Activated naive CD8-positive, alpha-beta T cell treated with anti-CD3 and anti-CD28 coated beads, Interleukin-2, amount 10 ng/mL, durations not matched to agents 7 days and 5 days (primary cell): ENCODE results near the gene BCL2L2. TPM values are rescaled to one million over a fixed set of nuclear protein-coding genes. Genes with fewer than 3 reads are reported as not detected.
"Not testable (repeated sequence)": the region's sequence is repeated elsewhere in the genome, so short reads cannot be mapped to it uniquely, and the experiment has no call there.

ENCODE experiments used
- ATAC-seq: fragments of 150-1000 bp; cut with Tn5 transposase; one replicate; pipeline ENCODE4 v1.10.0; 2021; ENCODE audit warnings: low read depth, moderate library complexity
- POLR2A ChIA-PET: fragments of 350-600 bp; sonication (Branson Sonifier 250); formaldehyde crosslinking; loops from one replicate; lab custom pipeline; 2021; ENCODE audit warnings: antibody characterized with exemption; lab: Charles Lee
- DNase-seq: peaks from one replicate; pipeline ENCODE4 v3.0.0; 2021
- H3K27ac Mint-ChIP-seq: one replicate; pipeline ENCODE4 v1.8.0; 2022; ENCODE audit warnings: mild to moderate bottlenecking, mixed read lengths
- H3K27me3 Mint-ChIP-seq: one replicate; pipeline ENCODE4 v1.8.0; 2022; ENCODE audit warnings: mild to moderate bottlenecking, moderate library complexity, mixed read lengths
- H3K36me3 Mint-ChIP-seq: one replicate; pipeline ENCODE4 v1.8.0; 2021; ENCODE audit warnings: mild to moderate bottlenecking, mixed read lengths
- H3K4me1 Mint-ChIP-seq: one replicate; pipeline ENCODE4 v1.8.0; 2021; ENCODE audit warnings: mixed read lengths
- H3K4me3 Mint-ChIP-seq: one replicate; pipeline ENCODE4 v1.8.0; 2022; ENCODE audit warnings: mild to moderate bottlenecking, moderate library complexity, mixed read lengths
- H3K9me3 Mint-ChIP-seq: one replicate; pipeline ENCODE4 v1.8.0; 2021; ENCODE audit warnings: mixed read lengths
- total RNA-seq, 2 experiments: library from RNA; stranded (reverse); gene quantifications; one replicate each; pipeline ENCODE4 v1.2.3, GENCODE V29; 2021

Gene BCL2L2, protein sequence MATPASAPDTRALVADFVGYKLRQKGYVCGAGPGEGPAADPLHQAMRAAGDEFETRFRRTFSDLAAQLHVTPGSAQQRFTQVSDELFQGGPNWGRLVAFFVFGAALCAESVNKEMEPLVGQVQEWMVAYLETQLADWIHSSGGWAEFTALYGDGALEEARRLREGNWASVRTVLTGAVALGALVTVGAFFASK
- 1 to 10 TPM; 3.7 to 5.7 TPM for total RNA-seq

DNA sequence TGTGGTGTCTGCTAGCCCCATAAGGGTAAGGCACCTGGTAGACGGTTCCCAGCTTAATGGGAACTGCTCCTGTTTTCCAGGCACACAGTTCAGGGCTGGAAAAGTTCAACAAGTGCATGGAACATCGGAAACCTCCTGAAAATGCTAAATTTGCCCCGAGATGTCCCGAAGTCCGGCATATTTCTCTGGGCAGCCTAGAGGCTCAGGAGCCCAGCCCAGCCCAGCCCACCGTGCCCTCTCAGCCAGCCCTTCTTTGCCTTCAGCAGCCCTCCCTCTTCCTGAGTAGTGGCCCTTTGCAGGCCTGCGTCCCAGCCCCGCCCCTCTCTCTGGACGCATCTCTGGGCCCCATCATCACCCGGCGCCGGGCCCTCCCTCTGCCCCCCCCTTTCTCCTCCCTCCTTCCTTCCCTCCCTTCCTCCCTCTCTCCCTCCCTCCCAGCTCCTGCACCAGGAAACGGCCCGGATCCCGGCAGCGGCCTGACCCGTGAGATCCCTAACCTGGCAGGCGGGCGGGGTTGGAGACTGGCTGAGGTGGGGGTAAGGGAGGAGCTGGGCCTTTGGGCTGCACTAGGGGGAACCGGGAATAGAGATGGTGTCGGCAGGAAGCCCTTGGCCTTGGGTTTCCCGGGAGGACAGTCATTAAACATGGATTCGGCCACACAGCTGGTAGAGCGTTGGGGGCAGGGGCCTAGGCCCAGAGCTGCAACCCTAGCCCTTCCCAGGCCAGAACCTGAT lies at the start of gene BCL2L2:
TSS of gene BCL2L2 (plus strand) at position 422 of the 734 bp plus-strand sequence. CDS start 935 bp downstream, outside the sequence.
- Mint-ChIP-seq H3K36me3 (peaks cover 2% of the 10 kb centered on the region), H3K27ac (peak within 1 kb of the TSS; percentile 76), H3K9me3 (no peaks in the 10 kb centered on the region), H3K4me3 (peak within 1 kb of the TSS; percentile 80), H3K4me1 (peaks cover 13% of the 10 kb centered on the region), H3K27me3 (peaks cover 14% of the 10 kb centered on the region)
- DNase-seq (peak; percentile 49), ATAC-seq (no peak)
- POLR2A ChIA-PET = interaction anchor here (0.6 to 3.4 kb wide), 2 partner anchors 14 to 434 kb away, joined by 4 to 21 read pairs; partner anchors contain the start of gene PABPN1

DNA sequence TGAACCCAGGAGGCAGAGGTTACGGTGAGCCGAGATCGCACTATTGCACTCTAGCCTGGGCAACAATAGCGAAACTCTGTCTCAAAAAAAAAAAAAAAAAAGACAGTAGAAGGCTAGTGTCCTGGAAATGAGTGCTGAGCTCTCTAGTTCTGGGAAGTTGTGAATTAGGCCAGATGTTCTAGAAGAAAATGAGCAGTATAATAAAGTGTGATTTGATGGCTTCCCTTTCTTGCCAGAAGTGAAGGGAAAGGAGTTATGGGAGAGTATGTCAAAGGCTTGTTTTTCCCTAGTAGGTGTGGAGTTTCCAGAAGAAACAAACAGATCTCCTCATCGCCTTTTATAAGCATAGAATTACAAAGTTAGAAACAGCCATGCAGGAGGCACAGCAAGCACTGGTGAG lies 48.4 kb upstream of the BCL2L2 start:
- peaks cover 46% of the 10 kb centered on the region for H3K27me3 Mint-ChIP-seq
- no peak overlapping the region for H3K4me3 Mint-ChIP-seq
- no peaks in the 10 kb centered on the region for H3K4me1 Mint-ChIP-seq
- no peak overlapping the region for H3K27ac Mint-ChIP-seq
- no peaks in the 10 kb centered on the region for H3K9me3 Mint-ChIP-seq
- POLR2A ChIA-PET = no interaction called here
- H3K36me3 Mint-ChIP-seq = no peaks in the 10 kb centered on the region
- no peak for ATAC-seq
- DNase-seq = no peak

DNA sequence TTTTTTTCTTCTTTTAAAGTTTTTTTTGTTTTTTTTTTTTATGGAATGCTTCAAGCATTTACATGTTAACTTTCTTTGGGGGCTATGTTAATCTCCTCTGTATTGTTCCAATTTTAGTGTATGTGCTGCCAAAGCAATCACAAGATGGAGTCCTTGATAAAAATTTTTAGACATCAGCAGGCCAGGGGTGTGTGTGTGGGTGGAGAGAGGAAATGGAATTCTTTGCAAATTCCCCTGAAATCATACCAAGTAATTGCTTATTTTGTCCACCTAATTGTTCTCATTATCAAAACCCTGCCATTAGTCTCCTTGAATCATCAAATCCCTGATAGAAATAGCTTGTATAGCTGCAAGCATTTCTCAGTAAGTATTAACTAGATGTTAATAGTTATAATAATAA lies 47.2 kb upstream of the BCL2L2 start:
- peaks cover 49% of the 10 kb centered on the region for H3K27me3 Mint-ChIP-seq
- ATAC-seq = no peak
- H3K4me1 Mint-ChIP-seq = no peaks in the 10 kb centered on the region
- no peak overlapping the region for H3K27ac Mint-ChIP-seq
- H3K9me3 Mint-ChIP-seq = no peaks in the 10 kb centered on the region
- no peak for DNase-seq
- H3K36me3 Mint-ChIP-seq = no peaks in the 10 kb centered on the region
- no peak overlapping the region for H3K4me3 Mint-ChIP-seq
- POLR2A ChIA-PET = no interaction called here

DNA sequence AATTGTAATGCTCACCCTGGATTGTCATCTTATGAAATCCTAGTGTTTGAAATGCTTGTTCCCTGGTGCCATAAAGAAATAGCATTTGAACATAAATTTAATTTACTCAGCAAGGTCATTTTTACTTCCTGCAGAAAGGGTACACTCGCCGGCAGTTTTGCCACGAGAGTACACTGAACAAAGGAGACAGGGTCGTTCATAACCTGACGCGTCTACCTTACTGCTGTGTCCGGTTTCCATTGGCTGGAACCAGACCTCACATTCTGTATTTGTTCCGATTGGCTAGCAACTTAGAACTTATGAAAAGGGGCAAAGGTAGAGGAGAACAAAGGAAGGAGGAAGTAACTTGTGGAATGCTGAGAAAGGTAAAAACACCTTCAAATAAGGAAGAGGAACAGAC lies 45.8 kb upstream of the BCL2L2 start:
- H3K4me3 Mint-ChIP-seq, DNase-seq, H3K36me3 Mint-ChIP-seq, H3K9me3 Mint-ChIP-seq, H3K4me1 Mint-ChIP-seq, ATAC-seq, H3K27ac Mint-ChIP-seq, POLR2A ChIA-PET: not testable (repeated sequence)
- H3K27me3 Mint-ChIP-seq = peaks cover 49% of the 10 kb centered on the region

DNA sequence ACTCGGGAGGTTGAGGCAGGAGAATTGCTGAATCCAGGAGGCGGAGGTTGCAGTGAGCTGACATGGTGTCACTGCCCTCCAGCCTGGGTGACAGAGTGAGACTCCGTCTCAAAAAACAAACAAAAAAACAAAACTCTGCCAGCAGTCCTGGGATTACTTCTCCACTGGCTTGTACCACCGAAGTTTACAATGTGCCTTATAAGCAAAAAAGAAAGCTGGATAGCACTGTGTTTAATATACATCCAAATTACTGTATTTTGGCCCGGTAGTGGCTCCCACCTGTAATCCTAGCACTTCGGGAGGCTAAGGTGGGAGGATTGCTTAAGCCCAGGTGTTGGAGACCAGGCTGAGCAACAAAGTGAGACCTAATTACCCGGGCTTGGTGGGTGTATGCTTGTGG lies 37.4 kb upstream of the BCL2L2 start:
- no peaks in the 10 kb centered on the region for H3K36me3 Mint-ChIP-seq
- no peak overlapping the region for H3K4me3 Mint-ChIP-seq
- DNase-seq (no peak), ATAC-seq (no peak)
- H3K4me1 Mint-ChIP-seq = no peaks in the 10 kb centered on the region
- H3K27me3 Mint-ChIP-seq = peaks cover 10% of the 10 kb centered on the region
- no peaks in the 10 kb centered on the region for H3K9me3 Mint-ChIP-seq
- H3K27ac Mint-ChIP-seq = no peak overlapping the region
- POLR2A ChIA-PET = no interaction called here

DNA sequence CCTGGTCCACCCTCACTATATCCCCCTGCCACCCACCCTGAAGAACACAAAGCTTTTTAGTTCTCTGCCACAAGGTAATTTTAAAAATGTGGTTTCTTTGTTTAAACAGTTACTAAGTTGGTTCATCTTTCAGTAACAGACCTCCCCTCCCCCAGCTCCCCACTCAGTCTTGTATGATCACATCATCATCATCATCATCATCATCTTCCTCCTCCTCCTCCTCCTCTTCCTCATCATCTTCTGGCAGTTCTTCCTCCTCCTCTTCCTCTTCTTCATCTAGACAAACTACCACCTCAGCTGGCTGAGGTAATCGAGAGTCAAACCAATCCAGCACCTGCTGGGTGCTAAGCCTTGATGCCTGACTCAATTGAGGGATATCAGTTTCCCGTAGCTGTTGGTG lies 31.2 kb upstream of the BCL2L2 start:
- H3K36me3 Mint-ChIP-seq = peaks cover 3% of the 10 kb centered on the region
- H3K4me3 Mint-ChIP-seq = no peak overlapping the region
- H3K27ac Mint-ChIP-seq = no peak overlapping the region
- H3K27me3 Mint-ChIP-seq = no peaks in the 10 kb centered on the region
- POLR2A ChIA-PET = no interaction called here
- no peak for DNase-seq
- no peaks in the 10 kb centered on the region for H3K9me3 Mint-ChIP-seq
- no peak for ATAC-seq
- peaks cover 3% of the 10 kb centered on the region for H3K4me1 Mint-ChIP-seq

DNA sequence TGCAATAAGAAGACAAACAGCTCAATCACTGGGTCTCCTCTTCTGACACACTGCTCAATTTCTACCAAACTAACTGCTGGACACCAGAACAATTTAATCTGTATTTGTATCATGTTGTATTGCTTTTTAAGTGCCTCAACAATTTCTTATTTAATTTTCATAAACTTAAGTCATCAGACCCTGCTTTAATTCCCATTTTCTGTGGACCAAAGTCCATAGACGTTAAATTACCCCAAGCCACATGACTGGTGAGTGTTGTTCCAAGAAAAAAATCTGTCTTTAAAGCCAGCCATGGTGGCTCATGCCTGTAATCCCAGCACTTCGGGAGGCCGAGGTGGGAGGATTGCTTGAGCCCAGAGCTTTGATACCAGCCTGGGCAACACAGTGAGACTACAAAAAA lies 29.4 kb upstream of the BCL2L2 start:
- Mint-ChIP-seq H3K27ac (no peak overlapping the region), H3K9me3 (no peaks in the 10 kb centered on the region)
- POLR2A ChIA-PET = no interaction called here

DNA sequence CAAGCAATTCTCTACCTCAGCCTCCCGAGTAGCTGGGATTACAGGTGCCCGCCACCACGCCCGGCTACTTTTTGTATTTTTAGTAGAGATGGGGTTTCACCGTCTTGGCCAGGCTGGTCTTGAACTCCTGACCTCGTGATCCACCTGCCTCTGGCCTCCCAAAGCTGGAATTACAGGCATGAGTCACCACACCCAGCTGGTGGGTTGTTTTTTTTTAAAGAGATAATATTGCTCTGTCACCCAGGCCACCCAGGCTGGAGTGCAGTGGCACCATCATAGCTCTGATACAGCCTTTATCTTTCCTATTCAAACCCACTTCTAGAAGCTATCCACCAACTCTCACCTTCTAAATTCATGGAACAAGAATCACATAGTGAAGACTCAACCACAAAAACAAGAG lies 28.7 kb upstream of the BCL2L2 start:
- H3K27me3 Mint-ChIP-seq, POLR2A ChIA-PET, H3K4me3 Mint-ChIP-seq, H3K9me3 Mint-ChIP-seq, DNase-seq, H3K36me3 Mint-ChIP-seq, H3K4me1 Mint-ChIP-seq, H3K27ac Mint-ChIP-seq, ATAC-seq: not testable (repeated sequence)

More for the DNA sequence above, 29.4 kb upstream of the BCL2L2 start:
- Mint-ChIP-seq H3K4me1 (peaks cover 3% of the 10 kb centered on the region), H3K27me3 (no peaks in the 10 kb centered on the region), H3K36me3 (peaks cover 3% of the 10 kb centered on the region), H3K4me3 (no peak overlapping the region)
- no peak for DNase-seq
- ATAC-seq = no peak

DNA sequence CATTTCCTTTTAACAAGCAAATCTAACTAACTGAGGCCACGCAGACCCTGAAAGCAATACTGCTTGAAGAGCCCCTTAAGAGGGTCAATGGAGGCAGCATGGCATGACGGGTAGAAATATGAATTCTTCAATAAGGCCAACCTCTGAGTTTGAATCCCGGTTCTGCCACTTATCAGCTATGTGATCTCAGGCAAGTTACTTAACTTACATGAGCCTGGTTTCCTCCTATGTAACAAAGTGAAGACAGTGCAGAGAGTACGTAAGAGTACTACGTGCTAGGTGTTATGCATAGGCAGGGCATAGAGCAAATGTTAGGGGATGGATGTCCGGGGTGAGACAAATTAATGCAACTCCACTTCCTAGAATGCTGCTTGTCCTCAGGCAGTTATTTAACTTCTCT lies 25.4 kb upstream of the BCL2L2 start:
- Mint-ChIP-seq H3K36me3 (peaks cover 3% of the 10 kb centered on the region), H3K4me3 (no peak overlapping the region), H3K4me1 (peaks cover 14% of the 10 kb centered on the region), H3K9me3 (no peaks in the 10 kb centered on the region), H3K27me3 (no peaks in the 10 kb centered on the region), H3K27ac (no peak overlapping the region)
- ATAC-seq = no peak
- DNase-seq = no peak
- POLR2A ChIA-PET = no interaction called here

DNA sequence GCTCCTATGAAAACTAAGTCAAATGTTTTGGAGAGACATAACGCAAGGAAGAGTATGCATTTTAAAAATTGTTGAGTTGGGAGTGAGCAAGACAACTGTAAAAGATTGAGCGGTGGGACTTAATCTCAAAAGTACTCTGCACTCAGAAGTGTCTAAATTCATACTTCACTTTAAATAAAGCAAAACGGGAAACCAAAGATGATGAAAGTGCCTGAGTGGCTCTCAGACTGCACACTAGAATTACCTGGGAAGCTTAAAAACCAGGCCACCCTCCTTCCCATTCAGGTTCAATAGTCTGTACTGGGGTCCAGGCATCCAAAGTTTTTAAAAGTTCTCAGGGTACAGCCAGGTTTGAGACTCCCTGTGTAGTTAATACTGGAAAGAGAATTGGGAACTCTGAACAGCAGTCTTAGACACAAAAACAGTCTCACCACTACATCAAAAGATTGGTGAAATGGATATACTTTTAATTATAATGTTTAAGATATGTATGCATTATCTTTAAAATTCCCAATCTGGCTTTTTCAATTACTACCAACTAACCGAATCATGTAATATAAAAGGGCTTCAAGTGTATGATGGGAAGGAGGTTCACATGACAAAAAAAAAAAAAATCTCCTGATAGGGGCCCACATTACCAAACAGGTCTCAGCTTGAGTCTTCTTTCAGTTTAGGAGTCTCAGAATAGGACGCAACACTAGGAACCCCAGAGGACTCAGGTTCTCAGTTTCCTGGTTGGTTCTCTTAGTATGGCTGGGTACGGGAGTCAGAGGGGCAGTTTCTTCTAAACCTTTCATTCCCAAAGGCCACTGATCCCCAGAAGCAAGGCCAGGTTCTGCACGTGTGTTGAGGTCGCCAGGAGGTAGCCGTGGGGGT lies 21.7 kb upstream of the BCL2L2 start:
- Mint-ChIP-seq H3K27ac (peak overlapping the region; percentile 88), H3K36me3 (peaks cover 3% of the 10 kb centered on the region), H3K27me3 (no peaks in the 10 kb centered on the region), H3K4me3 (peak overlapping the region; percentile 93), H3K9me3 (no peaks in the 10 kb centered on the region), H3K4me1 (peaks cover 16% of the 10 kb centered on the region)
- no peak for DNase-seq
- POLR2A ChIA-PET = interaction anchor here (2.5 to 3.5 kb wide), 2 partner anchors 18 to 37 kb away, joined by 14 to 26 read pairs; partner anchors contain the start of genes PABPN1 and PPP1R3E
- ATAC-seq = no peak

DNA sequence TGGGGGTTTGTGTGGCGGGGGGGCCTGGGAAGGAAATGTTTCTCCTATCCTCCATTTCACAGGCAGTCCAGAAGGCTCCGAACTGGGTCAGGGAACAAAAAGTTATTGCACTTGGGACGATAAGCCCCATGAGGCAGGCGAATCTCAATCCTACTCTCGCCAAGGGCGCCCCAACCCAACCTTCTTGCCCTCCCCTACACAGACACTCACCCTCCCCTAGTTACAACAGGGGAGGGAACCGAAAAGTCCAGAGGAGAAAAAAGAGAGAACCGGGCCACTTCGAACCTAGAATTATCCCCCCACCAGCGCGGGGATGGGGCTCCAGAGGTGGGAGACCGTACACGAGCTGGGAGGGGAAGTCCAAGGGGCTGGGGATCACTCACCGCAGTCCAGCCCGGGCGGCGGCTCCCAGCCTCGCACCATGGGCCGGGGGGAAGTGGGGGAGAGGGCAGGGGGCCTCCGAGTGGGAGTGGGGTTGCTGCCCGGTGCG lies 21.1 kb upstream of the BCL2L2 start:
- ATAC-seq = peak; percentile 21
- peak overlapping the region; percentile 88 for H3K27ac Mint-ChIP-seq
- H3K27me3 Mint-ChIP-seq = no peaks in the 10 kb centered on the region
- no peaks in the 10 kb centered on the region for H3K9me3 Mint-ChIP-seq
- no peak for DNase-seq
- POLR2A ChIA-PET = interaction anchor here (1.2 to 3.5 kb wide), 4 partner anchors 13 to 36 kb away, joined by 3 to 26 read pairs (median 13); partner anchors contain the start of genes PABPN1 and PPP1R3E
- H3K4me1 Mint-ChIP-seq = peaks cover 16% of the 10 kb centered on the region
- peaks cover 3% of the 10 kb centered on the region for H3K36me3 Mint-ChIP-seq
- H3K4me3 Mint-ChIP-seq = peak overlapping the region; percentile 93

DNA sequence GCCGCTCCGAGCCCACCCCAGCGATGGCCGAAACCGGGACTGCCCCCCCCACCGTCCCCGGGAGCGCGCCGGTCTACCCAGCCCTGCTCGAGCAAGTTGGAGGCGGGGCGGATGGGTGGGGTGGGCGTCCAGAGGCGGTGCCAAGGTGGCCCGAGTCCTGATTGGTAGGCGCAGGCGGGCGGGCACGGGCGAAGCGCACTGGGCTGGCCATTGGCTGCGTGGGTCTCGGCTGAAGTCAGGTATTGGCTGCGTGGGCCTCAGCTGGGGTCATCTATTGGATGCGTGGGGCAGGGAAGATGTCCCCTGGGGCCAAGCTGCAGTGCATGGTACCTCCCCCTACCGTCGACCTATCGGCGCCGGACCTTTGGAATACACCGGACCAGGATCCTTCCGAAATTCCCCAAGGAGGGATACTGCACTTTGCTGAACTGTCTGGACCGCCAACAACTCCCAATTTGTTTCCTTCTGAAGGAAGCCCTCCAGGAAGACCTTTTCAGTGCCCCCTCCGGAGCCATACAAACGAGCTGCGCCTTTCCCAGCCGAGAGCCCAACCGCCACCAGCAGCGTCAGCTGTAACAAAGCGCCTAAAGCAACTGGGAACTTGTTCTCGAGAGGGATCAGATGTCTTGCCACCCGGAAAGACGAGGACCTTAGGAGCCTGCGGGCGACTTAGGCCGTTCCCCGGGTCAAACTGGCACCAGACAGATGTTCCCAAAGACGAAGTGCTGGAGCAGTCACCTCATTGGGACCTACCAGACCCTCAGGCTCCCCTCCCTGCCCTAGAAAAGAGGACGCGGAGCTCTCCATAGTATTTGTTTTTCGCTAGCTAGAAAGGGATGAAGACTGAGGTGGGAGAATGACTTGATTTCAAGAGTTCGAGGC lies 20.4 kb upstream of the BCL2L2 start, which contains the start of gene HOMEZ:
TSS of gene HOMEZ (minus strand) at position 113 of the 882 bp plus-strand sequence. CDS start 180 bp downstream, outside the sequence.
- H3K27me3 Mint-ChIP-seq = no peaks in the 10 kb centered on the region
- H3K9me3 Mint-ChIP-seq = no peaks in the 10 kb centered on the region
- H3K4me1 Mint-ChIP-seq = peaks cover 16% of the 10 kb centered on the region
- peak within 1 kb of the TSS; percentile 89 for H3K27ac Mint-ChIP-seq
- DNase-seq (peak; percentile 96), ATAC-seq (peak; percentile 99)
- POLR2A ChIA-PET = interaction anchor here (0.6 to 3.5 kb wide), 6 partner anchors 12 to 279 kb away, joined by 3 to 26 read pairs (median 8); partner anchors contain the start of genes ACIN1, C14orf119, PABPN1 and PPP1R3E
- peak within 1 kb of the TSS; percentile 93 for H3K4me3 Mint-ChIP-seq
- peaks cover 3% of the 10 kb centered on the region for H3K36me3 Mint-ChIP-seq
